G401 (cell line): ENCODE measurements around the gene EPHB3. TPM values are rescaled to one million over a fixed set of nuclear protein-coding genes. Genes with fewer than 3 reads are reported as not detected.
"Not testable (repeated sequence)": the region's sequence is repeated elsewhere in the genome, so short reads cannot be mapped to it uniquely, and the experiment has no call there.

Experiments used
- DNase-seq: peaks from one replicate; pipeline ENCODE4 v3.0.0-alpha.2; 2015; ENCODE audit warnings: low spot score
- in situ Hi-C: cut with HindIII; loops from 2 replicates; pipeline ENCODE4 v1.10.0; 2016; ENCODE audit warnings: low sequenced_read_pairs, mixed read lengths
- total RNA-seq: library from RNA; depleted of rRNA; stranded (reverse); fragments of >200 nt; shearing (Covaris generic); gene quantifications from 2 replicates; pipeline ENCODE4 v1.2.3, GENCODE V29; 2014

Gene EPHB3
- total RNA-seq, 1 experiment from 2014 or later, result 2.8 TPM

DNA sequence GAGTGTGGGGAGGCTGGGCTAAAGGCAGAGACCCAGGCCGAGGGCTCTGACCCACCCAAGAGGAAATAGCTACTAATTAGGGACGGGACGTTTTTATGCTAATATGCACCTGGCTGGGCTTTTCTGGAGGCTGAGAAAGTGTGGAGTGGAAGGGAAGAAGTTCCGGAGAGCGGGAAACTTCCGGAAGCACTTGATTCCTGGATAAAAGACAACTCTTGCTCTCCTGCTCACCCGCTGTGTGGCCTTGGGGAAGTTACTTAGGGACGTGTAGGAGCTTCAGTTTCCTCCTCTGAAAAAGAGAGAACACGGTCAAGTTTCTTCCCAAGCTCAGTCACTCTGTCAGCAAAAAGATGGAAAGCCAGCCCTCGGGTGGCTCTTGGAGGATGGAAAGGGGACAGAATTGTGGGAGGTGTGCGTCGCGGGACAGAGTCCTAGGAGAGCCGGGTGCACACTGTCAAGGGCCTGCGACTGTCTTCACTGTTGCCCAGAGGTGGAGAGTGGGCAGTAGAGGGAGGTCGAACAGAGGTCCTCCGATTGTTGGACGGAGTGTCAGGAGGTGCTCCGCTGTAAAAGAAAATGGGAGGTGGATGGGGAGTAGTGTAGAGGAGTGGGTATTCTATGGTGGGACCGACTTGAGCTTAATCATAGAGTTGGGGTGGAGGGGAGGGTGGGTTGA is 43.2 kb downstream of the EPHB3 start:
- no peak for DNase-seq
- in situ Hi-C loops, result no loop called here

DNA sequence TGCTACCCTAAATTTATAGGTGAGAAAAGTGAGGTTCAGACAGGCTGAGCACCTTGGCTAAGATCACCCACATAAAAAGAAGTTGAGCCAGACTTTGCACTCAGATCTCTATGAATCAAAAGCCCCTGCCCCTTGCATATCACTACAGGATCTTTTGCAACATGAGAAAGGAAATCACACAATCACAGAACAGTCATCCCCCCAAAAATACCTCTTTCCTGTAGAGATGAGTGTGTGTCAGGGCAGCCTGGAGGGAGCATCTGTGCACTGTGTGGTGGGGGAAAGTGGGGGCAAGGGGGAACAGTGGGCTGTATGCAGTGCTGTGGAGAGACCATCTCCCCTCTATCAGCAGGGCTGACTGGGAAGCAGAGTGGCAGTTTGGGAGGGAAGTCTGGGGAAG is 46.6 kb downstream of the EPHB3 start:
- in situ Hi-C loops, result no loop called here
- DNase-seq, result no peak

DNA sequence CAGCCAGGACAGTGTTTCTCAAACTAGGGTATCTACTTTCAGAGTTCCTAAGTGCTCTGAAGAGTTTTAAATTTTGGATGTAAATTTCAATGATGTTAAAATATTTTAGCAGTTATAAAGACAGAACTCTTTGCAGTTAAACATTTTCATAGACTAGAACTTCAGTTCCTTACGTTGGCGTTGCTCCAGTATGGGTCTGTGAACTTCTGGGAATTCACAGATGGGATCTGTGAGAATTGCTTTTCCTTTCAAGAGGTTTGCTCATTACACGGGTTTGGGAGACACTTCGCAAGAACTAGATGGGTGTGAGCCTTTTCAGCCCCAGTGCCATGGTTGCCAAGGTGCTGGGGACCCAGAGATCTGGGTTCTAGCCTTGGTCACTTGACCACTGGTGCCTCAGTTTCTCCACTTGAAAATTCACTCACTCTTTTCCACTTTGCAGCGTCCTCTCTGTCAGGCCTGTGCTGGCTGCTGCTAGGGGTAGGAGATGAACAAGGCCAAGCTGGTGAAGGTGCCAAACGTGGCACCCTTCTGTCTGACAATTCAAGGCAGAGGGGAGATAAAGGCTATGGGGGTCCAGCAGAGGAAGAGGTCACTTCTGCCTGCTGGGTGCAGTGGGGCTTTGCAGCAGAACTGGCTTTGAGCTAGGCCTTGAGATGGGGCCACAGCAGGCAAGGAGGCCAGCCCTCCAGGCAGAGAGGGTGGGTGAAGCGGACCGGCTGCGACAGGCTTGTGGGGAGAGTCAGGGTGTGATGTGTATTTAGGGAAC is 48.1 kb downstream of the EPHB3 start:
- no peak for DNase-seq
- in situ Hi-C loops, result no loop called here

DNA sequence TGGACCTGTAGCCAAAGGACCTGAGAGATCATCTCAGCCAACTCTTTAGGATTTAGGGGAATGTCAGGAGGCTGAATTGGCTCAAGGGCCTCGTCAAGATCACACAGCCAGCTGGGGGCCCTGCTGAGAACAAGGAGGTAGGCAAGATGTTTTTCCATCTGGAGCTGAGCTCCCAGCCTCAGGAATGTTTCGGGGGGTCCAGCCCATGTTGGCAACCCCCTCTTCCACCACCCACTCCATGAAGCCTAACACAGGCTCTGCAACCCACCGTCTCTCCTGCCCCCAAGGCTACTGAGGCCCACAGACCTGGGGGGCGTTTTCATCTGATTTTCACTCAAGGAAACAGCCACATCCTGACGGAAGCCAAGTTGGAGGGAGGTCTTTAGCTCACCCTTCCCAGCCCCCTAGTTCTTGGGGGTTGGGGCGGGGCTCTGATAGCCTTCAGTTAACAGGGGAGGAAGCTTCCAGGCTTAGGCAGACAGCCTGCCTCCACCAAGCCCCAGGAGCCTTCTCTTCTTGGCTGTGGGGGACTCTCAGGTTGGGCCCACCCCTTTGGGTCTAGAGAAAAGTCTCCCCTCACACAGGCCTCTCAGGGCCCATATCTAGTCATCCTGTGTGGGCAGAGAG is 48.8 kb downstream of the EPHB3 start:
- no peak for DNase-seq
- in situ Hi-C loops, result no loop called here

DNA sequence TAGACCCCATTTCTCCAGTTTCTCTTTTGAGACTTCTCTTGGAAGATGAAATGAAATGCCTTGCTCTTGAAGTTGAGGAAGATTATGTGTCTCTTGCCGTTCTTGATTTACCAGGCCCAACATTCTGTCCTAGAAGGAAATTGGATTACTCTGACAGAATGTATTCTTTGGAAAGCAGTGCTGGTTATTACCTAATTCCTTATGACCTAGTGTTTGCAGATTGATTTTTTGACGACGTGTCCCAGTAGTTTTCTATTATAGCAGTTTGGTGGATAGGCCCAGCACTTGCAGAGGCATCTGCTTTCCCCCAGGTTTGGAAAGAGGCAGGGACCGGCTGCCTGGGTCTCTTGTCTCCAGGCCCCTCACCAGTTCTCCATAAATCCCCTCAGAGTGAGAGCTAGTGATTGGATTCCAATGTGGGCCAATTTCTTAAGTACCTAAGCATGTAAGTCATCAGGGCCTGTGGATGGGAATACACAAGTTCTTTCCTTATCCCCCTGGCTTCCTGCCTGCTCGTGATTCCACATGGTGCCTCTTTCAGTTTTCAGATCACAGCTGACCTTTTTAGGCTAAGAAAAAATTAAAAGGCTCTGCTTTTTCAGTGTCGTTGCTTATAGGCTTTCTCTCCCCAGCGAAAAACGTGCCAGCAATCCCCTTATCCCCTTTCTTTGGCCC is 50.2 kb downstream of the EPHB3 start:
- in situ Hi-C loops, result no loop called here
- no peak for DNase-seq

DNA sequence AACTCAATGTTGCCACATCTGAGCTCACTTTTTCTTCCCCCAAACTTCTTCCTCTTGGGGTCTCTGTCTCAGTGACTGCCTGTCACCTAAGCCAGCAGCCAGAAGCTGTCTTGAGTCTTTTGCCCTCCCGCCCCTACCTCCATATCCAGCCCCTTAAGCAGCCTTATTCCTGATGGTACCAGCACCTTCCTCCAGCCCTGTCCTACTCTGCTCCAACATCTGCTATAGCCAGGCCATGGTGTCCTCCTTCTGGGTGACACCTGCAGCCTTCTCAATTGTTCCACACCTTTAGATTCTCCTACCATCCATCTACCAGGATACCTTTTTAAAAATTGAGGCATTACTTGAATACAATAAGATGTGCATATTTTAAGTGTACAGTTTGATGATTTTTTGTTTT is 53.8 kb downstream of the EPHB3 start:
- in situ Hi-C loops, result no loop called here
- no peak for DNase-seq

DNA sequence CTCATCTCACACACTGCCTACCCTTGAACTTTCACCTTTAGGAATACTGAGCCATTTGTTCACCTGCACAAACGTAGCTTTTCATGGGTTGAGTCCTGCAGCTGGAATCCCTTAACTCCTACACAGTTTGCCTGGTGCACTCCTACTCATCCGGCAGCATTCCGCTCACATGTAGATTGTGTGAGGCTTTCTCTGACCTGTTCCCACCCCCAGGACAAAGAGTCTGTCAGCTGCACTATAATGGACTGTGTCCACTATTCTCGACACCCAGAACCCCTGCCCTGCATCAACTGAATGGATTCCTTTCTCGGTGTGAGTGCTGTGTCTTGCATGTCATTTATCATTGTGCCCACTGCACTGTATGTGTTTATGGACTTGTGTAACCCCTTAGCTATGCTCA is 54.9 kb downstream of the EPHB3 start:
- DNase-seq, result no peak
- in situ Hi-C loops, result no loop called here

DNA sequence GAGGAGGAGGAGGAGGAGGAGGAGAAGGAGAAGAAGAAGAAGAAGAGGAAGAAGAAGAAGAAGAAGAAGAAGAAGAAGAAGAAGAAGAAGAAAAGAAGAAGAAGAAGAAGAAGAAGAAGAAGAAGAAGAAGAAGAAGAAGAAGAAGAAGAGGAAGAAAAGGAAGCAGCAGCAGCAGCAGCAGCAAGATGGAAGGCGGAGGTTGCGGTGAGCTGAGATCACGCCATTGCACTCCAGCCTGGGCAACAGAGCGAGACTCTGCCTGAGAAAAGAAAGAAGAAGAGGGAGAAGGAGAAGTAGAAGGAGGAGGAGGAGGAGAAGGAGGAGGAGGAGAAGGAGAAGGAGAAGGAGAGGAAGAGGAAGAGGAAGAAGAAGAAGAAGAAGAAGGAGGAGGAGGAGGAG is 55.7 kb downstream of the EPHB3 start:
- DNase-seq, in situ Hi-C loops: not testable (repeated sequence)

DNA sequence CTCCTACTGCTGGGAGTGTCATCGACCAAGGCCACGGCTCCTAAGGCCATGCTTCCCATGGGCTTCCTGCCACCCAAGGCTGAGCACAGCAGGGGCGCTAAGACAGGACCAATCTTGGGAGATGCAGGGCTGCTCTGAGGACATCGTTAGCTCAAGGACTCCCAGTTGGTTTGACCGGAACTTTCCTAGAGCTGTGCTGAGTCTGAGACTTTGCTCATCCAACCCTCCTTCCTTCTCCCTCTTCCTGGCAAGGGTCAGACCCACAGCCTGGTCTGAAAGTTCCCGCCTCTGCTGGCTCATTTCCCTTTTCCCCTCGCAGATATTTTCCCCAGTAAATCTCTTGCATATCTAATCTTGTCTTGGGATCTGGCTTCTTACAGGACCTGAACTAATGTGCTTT is 57.2 kb downstream of the EPHB3 start:
- no peak for DNase-seq
- in situ Hi-C loops, result no loop called here

DNA sequence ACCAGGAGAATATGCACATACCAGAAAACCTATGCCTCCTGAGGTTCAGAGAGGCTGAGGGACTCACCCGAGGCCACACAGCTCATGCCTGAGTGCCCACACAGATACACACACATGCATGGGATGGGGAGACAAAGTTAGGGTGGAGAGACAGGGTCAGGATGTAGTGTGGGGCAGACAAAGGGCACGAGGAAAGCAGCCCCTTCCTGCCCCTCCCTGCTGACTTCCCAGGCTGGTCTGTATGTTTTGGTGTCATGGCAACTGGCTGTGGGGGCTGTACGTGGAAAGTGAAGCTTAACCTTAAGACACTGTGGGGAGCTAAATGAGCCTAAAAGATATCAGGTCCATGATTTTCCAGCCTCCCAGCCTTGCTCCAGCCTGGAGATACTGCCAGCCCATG is 57.8 kb downstream of the EPHB3 start:
- no peak for DNase-seq
- in situ Hi-C loops, result no loop called here

DNA sequence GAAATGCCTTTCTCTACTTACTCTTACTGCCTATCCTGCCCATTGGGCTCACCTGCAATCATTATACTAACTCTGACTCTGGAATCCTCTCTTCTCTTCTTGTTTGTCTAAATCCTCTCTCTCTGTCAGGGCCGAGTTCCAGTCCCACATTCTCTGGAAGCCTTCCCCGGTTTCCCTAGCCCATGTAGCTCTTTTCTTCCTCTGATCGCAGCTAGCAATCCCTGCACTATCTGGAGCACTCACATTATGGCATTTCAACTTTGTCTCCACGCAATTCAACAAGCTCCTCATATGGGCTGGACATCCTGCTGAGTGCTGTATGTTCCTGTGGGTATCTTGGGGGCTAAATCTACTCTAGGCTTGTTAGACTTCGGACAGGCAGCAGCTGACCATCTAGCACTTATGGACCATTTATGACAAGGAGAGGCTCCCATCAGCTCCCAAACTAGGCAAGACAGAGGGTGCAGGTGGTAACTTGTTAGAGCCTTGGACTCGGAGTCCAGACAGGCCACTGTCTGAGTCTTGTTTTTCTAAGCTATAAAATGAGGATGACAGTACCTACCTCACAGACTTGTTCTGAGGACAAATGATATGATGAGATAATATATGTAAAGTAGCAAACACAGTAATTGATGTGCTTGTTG is 58.3 kb downstream of the EPHB3 start:
- in situ Hi-C loops, result no loop called here

DNA sequence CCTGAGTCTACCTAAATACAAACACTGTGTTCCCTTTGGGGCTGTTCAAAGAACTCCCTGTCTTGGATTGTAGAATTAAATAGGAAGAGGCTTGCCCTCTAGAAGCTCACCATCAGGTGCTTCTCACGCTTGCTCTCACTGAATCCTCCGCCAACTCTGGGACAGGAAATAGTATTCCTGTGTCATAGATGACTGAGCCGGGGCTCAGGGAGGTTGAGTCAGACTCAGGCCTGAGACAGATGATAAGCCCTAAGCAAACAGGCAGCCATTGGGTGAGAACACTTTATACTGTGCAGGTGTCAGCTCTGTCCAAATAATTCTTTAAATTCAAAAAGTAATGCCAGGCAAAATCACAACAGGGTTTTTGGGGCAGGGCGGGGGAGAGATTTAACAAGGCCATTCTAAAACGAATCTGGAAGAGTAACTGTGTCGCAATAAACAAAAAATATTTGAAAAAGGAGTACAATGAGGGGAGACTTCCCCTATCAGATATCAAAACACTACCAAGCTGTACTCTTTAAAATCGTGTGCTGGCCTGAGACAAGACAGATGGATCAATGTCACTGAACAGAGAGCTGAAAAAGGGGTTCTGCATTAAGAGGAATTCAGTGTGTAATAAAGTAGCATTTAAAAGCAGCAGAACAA is 59.0 kb downstream of the EPHB3 start:
- no peak for DNase-seq
- in situ Hi-C loops, result no loop called here

More for the DNA sequence above, 58.3 kb downstream of the EPHB3 start:
- DNase-seq, result no peak

DNA sequence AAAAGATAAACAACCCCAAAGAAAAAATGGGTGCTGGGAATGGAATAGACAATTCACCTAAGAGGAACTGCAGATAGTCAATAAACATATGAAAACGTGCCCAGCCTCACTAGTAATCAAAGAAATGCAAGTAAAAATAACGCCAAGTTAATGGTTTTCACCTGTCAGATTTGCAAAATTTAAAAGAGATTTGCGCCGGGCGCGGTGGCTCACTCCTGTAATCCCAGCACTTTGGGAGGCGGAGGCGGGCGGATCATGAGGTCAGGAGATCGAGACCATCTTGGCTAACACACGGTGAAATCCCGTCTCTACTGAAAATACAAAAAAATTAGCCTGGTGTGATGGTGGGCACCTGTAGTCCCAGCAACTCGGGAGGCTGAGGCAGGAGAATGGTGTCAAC is 60.6 kb downstream of the EPHB3 start:
- DNase-seq, in situ Hi-C loops: not testable (repeated sequence)

DNA sequence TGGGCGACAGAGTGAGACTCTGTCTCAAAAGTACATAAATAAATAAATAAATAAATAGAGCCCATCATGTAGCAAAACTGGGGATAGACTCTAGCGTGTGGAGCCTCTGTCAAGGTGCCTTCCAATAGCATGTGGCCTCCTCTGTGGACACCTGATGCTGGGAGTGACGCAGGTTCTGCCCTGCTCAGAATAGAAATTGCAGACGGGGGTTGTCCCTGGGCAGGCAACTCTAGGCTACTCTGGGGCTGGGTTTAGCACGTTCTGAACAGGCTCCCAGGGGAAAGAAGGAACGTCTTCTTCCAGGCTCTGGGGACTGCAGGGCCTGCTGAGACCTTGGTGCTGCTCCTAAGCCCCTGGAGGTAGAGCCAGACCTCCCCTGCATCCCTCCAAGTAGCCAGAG is 65.3 kb downstream of the EPHB3 start:
- DNase-seq, result no peak
- in situ Hi-C loops, result no loop called here

DNA sequence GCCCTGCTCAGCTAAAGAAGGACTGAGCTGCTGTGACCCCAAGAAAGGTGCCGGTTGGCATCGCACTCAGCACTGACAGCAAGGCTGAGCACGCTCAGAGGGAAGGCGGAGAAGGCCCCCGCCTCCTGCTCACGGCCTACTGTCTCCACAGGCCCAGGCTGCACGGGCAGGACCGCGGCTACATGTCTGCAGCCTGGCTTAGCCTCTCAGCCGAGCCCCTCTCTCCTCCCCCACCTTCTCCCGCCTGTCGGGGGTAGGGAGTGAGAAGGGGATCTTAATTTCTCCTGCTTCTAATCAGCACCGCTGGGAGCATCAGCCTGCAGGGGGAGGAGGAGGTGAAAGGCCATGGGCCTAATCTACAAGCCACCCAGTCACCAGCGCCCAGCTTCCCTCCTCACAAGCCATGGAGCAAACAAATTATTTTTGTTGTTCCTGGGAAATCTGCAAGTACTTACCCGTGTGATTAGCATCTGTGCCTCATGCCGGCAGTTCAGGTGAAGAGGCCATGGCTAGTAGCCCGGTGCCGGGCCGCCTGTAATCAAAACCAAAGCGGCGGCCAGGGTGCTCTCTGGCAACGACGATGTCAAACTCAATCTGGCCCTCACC is 68.1 kb downstream of the EPHB3 start:
- no peak for DNase-seq
- in situ Hi-C loops, result no loop called here

DNA sequence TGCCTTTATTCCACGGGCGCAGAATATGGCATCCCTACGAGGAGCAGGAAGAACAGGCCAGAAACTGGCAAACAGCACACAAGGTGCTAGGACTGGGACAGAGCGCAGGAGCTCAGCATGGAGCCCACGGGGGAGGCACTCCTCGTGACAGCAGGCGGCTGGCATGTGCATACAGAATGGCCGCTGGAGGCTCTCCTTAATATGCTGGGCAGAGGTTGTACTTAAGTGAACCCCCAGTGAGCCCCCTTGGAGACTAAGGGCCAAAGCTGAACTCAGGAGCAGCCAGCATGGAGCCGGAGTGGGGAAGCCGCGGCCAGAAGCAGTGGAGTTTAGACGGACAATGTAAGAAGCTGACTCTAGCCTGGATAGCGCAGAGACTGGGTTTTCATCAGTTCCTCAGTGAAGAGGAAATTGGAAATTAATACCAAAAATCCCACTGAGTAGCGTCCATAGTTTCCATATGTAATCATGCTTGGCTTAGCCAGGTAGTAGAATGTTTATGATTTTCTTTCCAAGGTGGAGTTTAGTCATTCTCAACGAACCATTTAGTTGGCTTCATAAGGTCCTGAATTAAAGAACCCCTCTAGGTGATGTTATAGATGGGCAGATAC is 69.4 kb downstream of the EPHB3 start:
- in situ Hi-C loops, result no loop called here
- no peak for DNase-seq

DNA sequence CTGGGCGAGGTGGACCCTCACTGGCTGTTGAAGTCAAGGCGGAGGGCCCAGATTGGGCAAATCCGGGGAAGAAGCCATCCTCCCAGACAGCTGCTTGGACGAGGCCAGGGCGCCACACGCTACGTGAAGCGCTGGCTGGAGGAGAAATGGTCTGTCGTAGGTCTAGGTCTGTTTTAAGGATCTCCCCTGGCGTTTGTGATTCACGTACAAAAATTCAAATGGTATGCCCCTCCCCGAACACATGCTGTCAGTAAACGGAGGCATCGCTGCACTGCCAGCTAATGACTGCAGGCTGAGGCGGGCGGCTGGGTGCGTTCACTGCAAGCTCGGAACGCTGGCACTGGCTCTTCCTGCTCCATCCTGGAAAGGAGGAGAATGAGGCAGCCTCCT is 69.9 kb downstream of the EPHB3 start:
- DNase-seq, result no peak
- in situ Hi-C loops, result no loop called here
